Measurements from ENCODE around the gene UBXN6.

The UBXN6 gene

DNA sequence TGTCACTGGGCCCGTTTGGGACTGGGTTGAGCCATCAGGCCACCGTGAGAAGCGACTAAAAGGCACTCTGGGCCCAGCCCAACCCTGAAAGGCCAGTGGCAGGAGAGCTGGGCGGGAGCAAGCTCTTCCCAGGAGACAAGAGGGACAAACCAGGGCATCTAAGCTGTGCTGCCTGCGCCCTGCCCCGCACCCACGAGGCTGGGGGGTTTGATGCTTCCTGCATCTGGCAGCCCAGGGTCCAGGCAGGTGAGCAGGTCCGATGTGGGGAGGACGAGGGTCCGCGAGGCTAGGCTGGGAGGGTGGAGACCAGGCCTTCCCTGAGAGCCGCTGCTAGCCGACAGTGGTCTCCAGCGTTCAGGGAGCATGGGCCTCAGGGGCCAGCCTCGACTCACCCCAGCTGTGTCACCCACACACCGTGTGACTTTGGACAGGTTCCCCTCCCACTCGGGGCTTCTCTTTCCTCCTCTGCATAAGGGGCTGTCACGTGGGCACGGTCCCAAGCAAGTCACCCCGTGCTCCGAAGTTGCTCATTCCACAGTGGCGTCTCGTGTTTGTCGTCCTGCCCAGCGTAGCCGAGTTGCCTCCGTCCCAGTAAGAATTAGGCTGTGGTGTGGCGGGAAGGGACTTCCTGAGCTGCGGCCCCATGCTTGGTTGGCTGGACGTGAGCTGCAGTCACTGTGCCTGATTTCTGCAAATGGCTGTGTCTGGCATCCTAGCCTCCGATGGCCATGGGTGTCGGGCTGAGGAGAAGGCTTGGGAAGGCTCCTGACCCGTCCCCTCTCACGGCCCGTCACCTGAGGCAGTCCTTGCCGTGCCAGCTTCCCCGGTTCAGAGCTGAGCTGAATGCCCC, 44.9 kb upstream of the UBXN6 start:
- no peak for TF ChIP-seq SIN3A (IDR thresholded peaks at IDR 0.05; ENCODE audit: borderline replicate concordance, insufficient read depth, low read length)
- no peak for TF ChIP-seq POLR2AphosphoS5 (IDR thresholded peaks at IDR 0.05; ENCODE audit: low read depth, low read length)
- no peak for TF ChIP-seq REST (IDR thresholded peaks at IDR 0.05; ENCODE audit: insufficient read depth in 1 of 2, low read depth in 2 of 2, low read length in 2 of 2)
- TF ChIP-seq FOXP2 (optimal IDR thresholded peaks at IDR 0.05; ENCODE audit: borderline replicate concordance, extremely low read depth, extremely low read length, insufficient read depth): no peak
- TF ChIP-seq TAF1 (IDR thresholded peaks at IDR 0.05; ENCODE audit: borderline replicate concordance, insufficient read depth, low read length): no peak

DNA sequence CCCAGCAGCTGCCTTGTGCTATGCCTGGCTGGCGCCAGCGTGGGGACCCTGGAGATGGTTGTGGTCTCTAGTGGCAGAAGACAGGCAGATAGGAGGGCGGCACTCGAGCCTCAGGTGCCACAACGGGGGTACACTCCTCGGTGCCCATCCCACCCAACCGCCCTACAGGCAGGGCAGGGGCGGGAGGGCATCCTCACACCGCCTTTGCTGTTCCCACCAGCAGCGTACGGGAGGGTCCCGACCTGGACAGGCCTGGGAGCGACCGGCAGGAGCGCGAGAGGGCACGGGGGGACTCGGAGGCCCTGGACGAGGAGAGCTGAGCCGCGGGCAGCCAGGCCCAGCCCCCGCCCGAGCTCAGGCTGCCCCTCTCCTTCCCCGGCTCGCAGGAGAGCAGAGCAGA, 44.1 kb upstream of the UBXN6 start:
- TF ChIP-seq POLR2AphosphoS5 (IDR thresholded peaks at IDR 0.05; ENCODE audit: low read depth, low read length): no peak
- TF ChIP-seq TAF1 (IDR thresholded peaks at IDR 0.05; ENCODE audit: borderline replicate concordance, insufficient read depth, low read length): no peak
- TF ChIP-seq REST (IDR thresholded peaks at IDR 0.05; ENCODE audit: insufficient read depth in 1 of 2, low read depth in 2 of 2, low read length in 2 of 2): no peak
- no peak for TF ChIP-seq FOXP2 (optimal IDR thresholded peaks at IDR 0.05; ENCODE audit: borderline replicate concordance, extremely low read depth, extremely low read length, insufficient read depth)
- no peak for TF ChIP-seq SIN3A (IDR thresholded peaks at IDR 0.05; ENCODE audit: borderline replicate concordance, insufficient read depth, low read length)

GRCh38 chr19:4500841-4501591, 43.4 kb upstream of the UBXN6 start:
- no peak for TF ChIP-seq TAF1 (IDR thresholded peaks at IDR 0.05; ENCODE audit: borderline replicate concordance, insufficient read depth, low read length)
- TF ChIP-seq SIN3A (IDR thresholded peaks at IDR 0.05; ENCODE audit: borderline replicate concordance, insufficient read depth, low read length): no peak
- no peak for TF ChIP-seq POLR2AphosphoS5 (IDR thresholded peaks at IDR 0.05; ENCODE audit: low read depth, low read length)
- TF ChIP-seq FOXP2 (optimal IDR thresholded peaks at IDR 0.05; ENCODE audit: borderline replicate concordance, extremely low read depth, extremely low read length, insufficient read depth): no peak
- no peak for TF ChIP-seq REST (IDR thresholded peaks at IDR 0.05; ENCODE audit: insufficient read depth in 1 of 2, low read depth in 2 of 2, low read length in 2 of 2)

- TF ChIP-seq TAF1 (IDR thresholded peaks at IDR 0.05; ENCODE audit: borderline replicate concordance, insufficient read depth, low read length): no peak
- TF ChIP-seq FOXP2 (optimal IDR thresholded peaks at IDR 0.05; ENCODE audit: borderline replicate concordance, extremely low read depth, extremely low read length, insufficient read depth): no peak
- no peak for TF ChIP-seq SIN3A (IDR thresholded peaks at IDR 0.05; ENCODE audit: borderline replicate concordance, insufficient read depth, low read length)
- TF ChIP-seq REST (IDR thresholded peaks at IDR 0.05; ENCODE audit: insufficient read depth in 1 of 2, low read depth in 2 of 2, low read length in 2 of 2): no peak
- no peak for TF ChIP-seq POLR2AphosphoS5 (IDR thresholded peaks at IDR 0.05; ENCODE audit: low read depth, low read length)
Measured at GRCh38 chr19:4499855-4500254, 42.3 kb upstream of the UBXN6 start.
